Bronchial epithelial cell (primary cell): ENCODE data around the gene PRPF38B. TPM values are rescaled to one million over a fixed set of nuclear protein-coding genes. Genes with fewer than 3 reads are reported as not detected.
"Not testable (repeated sequence)": the region's sequence is repeated elsewhere in the genome, so short reads cannot be mapped to it uniquely, and the experiment has no call there.

ENCODE experiments used
- DNase-seq: peaks from one replicate; pipeline ENCODE4 v3.0.0-alpha.2; 2010; ENCODE audit warnings: low read depth
- FAIRE-seq: peaks from 2 replicates; lab custom pipeline; 2011; peaks lifted over from hg19 to GRCh38; lab: Jason Lieb, UNC
- H3K27me3 ChIP-seq: 2 replicates; pipeline ENCODE4 v1.5.1; 2011; ENCODE audit warnings: low read length; ENCODE audit not compliant: control insufficient read depth, insufficient read depth
- H3K36me3 ChIP-seq: 2 replicates; pipeline ENCODE4 v1.5.1; 2011; ENCODE audit warnings: low read length; ENCODE audit not compliant: control insufficient read depth, insufficient read depth
- H3K4me3 ChIP-seq: 2 replicates; pipeline ENCODE4 v1.5.1; 2011; ENCODE audit warnings: mild to moderate bottlenecking, low read depth, low read length, control low read depth
- CTCF ChIP-seq: IDR thresholded peaks from 2 replicates; pipeline ENCODE4 v1.5.1; 2011; ENCODE audit warnings: mild to moderate bottlenecking, moderate library complexity, low read length, control low read depth, inconsistent platforms; ENCODE audit not compliant: insufficient read depth, severe bottlenecking
- total RNA-seq: library from RNA; depleted of rRNA; stranded (reverse); fragments of >200 nt; gene quantifications from 2 replicates; pipeline ENCODE4 v1.2.1, GENCODE V29; 2014

The PRPF38B gene
- total RNA-seq, 1 donor from 2014 or later: 11.3 TPM

- no peaks in the 10 kb centered on the region for H3K36me3 ChIP-seq
Measured at GRCh38 chr1:108670131-108670773, 21.9 kb upstream of the PRPF38B start.

DNA sequence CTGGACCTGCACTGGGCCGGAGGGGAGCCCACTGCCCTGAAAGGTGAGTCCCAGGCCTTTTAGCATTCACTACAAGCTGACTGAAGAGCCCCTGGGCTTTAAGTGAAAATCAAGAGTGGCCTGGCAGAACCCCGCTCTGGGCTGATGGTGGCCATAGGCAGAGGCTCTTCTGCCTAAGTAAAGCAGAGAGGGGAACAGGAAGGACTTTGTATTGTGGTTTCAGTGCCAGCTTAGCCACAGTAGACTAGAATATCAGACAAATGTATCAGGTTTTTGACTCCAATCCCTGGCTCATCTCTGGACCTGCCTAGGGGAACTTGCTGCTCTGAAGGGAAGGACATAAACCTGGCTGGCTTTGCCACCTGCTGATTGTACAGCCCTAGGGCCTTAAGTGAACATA lies 21.0 kb upstream of the PRPF38B start:
- TF ChIP-seq CTCF: no peak
- Histone ChIP-seq H3K36me3 (no peaks in the 10 kb centered on the region), H3K4me3 (no peak overlapping the region), H3K27me3 (no peaks in the 10 kb centered on the region)
- FAIRE-seq (no peak), DNase-seq (no peak)

More at GRCh38 chr1:108670131-108670773, 21.9 kb upstream of the PRPF38B start:
- no peak for FAIRE-seq
- H3K27me3 ChIP-seq: no peaks in the 10 kb centered on the region
- H3K4me3 ChIP-seq: no peak overlapping the region
- DNase-seq: no peak
- no peak for TF ChIP-seq CTCF

- no peaks in the 10 kb centered on the region for H3K36me3 ChIP-seq
- no peak for DNase-seq
- no peak overlapping the region for H3K4me3 ChIP-seq
- no peaks in the 10 kb centered on the region for H3K27me3 ChIP-seq
- FAIRE-seq: no peak
- TF ChIP-seq CTCF: no peak
Measured at GRCh38 chr1:108678706-108679105, 13.4 kb upstream of the PRPF38B start.

DNA sequence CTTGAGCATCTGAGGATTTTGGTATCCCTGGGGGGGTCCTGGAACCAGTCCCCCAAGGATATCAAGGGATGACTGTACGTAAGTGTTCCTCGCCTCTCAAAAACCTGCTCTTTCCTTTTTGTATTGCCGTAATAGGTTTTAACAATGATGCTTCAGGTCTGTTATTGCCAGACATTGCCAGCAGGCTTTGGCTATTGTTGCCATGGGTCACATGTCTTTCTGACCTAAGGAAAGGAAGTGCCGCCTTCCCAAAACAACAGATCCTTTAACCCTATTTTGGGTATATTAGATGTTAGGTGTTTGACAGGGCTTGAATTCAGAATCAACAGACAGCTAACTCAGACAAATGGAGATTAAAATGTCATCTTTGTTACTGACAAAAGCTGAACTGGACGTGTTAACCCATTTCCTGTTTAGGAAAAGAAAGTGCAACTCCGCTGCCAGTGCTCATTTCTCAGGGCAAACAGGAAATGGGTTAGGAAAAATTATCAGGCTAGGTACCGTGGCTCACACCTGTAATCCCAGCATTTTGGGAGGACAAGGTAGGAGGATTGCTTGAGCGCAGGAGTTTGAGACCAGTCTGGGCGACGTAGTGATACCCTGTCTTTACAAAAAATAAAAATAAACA lies 12.4 kb upstream of the PRPF38B start:
- DNase-seq: no peak
- no peak for TF ChIP-seq CTCF
- Histone ChIP-seq H3K4me3 (no peak overlapping the region), H3K27me3 (no peaks in the 10 kb centered on the region), H3K36me3 (no peaks in the 10 kb centered on the region)
- no peak for FAIRE-seq

DNA sequence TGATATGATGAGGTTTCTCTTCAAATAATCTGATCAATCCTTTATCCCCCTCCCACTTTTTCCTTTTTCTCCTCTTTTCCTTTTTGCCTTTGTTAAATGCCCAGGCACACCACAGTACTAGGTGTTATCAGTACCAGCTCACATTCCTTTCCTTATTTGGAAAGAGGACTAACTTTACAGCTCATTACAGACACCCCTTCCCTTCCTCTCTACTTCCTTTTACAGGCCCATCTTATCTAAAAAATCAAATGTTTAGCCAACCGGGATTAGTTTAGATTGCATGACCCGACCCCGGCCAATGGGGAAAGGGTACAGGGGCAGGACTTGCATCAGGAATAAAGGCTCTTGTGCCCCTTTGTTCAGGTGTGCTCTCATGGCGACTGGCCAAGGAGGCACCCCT lies 10.4 kb upstream of the PRPF38B start:
- not testable (repeated sequence) for FAIRE-seq, H3K36me3 ChIP-seq, H3K27me3 ChIP-seq, H3K4me3 ChIP-seq
- DNase-seq: peak; percentile 19

- no peak for FAIRE-seq
- no peak for TF ChIP-seq CTCF
- Histone ChIP-seq H3K4me3 (no peak overlapping the region), H3K27me3 (no peaks in the 10 kb centered on the region), H3K36me3 (no peaks in the 10 kb centered on the region)
- DNase-seq: no peak
Measured at GRCh38 chr1:108685529-108685928, 6.6 kb upstream of the PRPF38B start.
